Measurements from ENCODE around the gene SKA1.
"Not testable (repeated sequence)": the region's sequence is repeated elsewhere in the genome, so short reads cannot be mapped to it uniquely, and the experiment has no call there.

The SKA1 gene

GRCh38 chr18:50428531-50429206, 53.8 kb downstream of the SKA1 start:
- DNase-seq (ENCODE audit: low read depth in 1 of 2, low spot score in 1 of 2) = no peak

- DNase-seq (ENCODE audit: low read depth in 1 of 2, low spot score in 1 of 2) = no peak
Observed at GRCh38 chr18:50429207-50429948, 54.5 kb downstream of the SKA1 start.

GRCh38 chr18:50432915-50433314, 58.1 kb downstream of the SKA1 start:
- no peak for DNase-seq (ENCODE audit: low read depth in 1 of 2, low spot score in 1 of 2)

- not testable (repeated sequence) for DNase-seq (ENCODE audit: low read depth in 1 of 2, low spot score in 1 of 2)
Observed at GRCh38 chr18:50436742-50437141, 61.9 kb downstream of the SKA1 start.

GRCh38 chr18:50439460-50440015, 64.7 kb downstream of the SKA1 start:
- no peak for DNase-seq (ENCODE audit: low read depth in 1 of 2, low spot score in 1 of 2)

GRCh38 chr18:50441016-50441415, 66.2 kb downstream of the SKA1 start:
- DNase-seq (ENCODE audit: low read depth in 1 of 2, low spot score in 1 of 2) = no peak

- DNase-seq (ENCODE audit: low read depth in 1 of 2, low spot score in 1 of 2) = no peak
Observed at GRCh38 chr18:50441501-50441900, 66.7 kb downstream of the SKA1 start.
